GM18507 (cell line): Measurements from ENCODE around the gene RBMS1.
A peak's percentile ranks its signal among the peaks of the same experiment; 100 is the strongest.
"Not testable (repeated sequence)": the region's sequence is repeated elsewhere in the genome, so short reads cannot be mapped to it uniquely, and the experiment has no call there.

ENCODE experiments used
- DNase-seq: peaks from one replicate; pipeline ENCODE4 v3.0.0; 2011; ENCODE audit warnings: low read depth; ENCODE audit not compliant: insufficient read length; ENCODE audit errors: extremely low spot score
- FAIRE-seq: peaks from 2 replicates; lab custom pipeline; 2011; peaks lifted over from hg19 to GRCh38; lab: Jason Lieb, UNC

Gene RBMS1

GRCh38 chr2:160450486-160450885, 43.1 kb downstream of the RBMS1 start:
- DNase-seq (no peak), FAIRE-seq (no peak)

GRCh38 chr2:160448821-160449220, 44.8 kb downstream of the RBMS1 start:
- FAIRE-seq, DNase-seq: not testable (repeated sequence)

DNA sequence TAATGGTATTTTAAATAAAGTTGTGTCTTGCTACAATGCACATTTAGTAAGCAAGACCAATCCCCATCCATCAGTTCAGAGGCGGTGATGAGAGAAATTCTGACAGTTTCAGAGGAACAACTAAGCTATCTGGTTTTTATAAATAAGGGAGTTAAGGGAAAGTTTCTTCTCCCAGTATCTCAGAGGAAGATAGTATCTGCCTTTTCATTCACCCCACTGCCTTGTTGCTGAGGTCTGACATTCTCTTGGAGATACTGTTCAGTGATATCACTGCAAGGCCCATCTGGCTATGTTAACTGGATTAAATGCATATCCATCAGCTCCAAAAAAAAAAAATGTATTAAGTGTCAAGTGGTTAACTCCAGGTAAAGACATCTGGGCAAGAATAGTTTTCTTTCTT, 47.9 kb downstream of the RBMS1 start:
- DNase-seq (no peak), FAIRE-seq (no peak)

DNA sequence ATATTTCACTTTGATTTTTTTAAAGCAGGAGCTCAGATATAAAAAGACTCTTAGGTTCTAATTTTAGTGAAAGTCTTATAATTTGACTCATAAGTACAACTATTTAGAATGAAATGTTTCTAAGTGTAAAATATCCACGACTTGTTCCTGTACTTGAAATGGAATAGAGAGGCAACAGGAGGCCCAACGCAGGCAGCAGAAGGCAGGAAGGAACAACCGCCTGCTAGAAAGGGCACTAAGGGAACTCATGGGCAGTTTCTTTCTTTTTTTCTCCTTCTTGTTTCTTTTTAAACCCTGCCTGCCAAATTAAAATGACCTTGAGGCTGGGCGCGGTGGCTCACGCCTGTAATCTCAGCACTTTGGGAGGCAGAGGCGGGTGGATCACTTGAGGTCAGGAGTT, 51.0 kb downstream of the RBMS1 start:
- no peak for DNase-seq
- no peak for FAIRE-seq

DNA sequence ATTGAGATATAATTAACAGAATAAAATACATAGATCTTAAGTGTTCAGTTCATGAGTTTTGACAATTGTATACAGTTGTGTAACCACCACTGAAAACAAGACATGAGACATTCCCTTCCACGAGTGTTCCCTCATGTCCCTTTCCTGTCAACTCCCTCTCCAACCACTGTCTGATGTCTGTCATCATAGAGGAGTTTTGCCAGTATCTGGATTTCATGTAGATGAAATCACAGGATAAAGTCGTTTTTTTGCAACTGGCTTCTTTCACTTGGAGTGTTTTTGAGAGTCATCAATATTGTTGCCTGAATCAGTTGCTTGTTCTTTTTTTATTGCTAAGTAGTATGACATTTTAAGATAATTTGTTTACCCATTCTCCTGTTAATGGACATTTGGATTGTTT, 52.7 kb downstream of the RBMS1 start:
- FAIRE-seq: no peak
- no peak for DNase-seq

GRCh38 chr2:160439038-160439437, 54.6 kb downstream of the RBMS1 start:
- not testable (repeated sequence) for FAIRE-seq, DNase-seq

DNA sequence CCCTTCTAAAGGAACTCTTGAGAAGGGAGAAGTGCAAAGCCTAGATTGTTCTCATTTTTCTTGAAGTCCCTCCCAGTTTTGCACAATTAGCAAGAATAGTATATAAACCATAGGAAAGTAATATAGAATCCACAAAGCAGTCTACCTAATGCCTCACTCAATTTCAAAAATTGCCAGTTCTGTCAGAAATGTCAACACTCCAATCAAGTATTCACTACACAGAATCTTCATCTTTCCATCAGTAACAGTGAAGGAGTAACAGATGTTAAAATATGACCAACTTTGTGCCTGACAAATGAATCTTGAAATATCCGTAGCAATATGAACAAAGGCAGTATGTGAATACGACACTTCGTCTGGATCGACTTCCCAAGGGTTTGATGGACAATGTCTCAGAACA, 56.3 kb downstream of the RBMS1 start:
- DNase-seq: no peak
- no peak for FAIRE-seq

GRCh38 chr2:160434254-160434948, 59.2 kb downstream of the RBMS1 start:
- FAIRE-seq (no peak), DNase-seq (no peak)

GRCh38 chr2:160433466-160434140, 60.0 kb downstream of the RBMS1 start:
- FAIRE-seq: no peak
- DNase-seq: no peak

DNA sequence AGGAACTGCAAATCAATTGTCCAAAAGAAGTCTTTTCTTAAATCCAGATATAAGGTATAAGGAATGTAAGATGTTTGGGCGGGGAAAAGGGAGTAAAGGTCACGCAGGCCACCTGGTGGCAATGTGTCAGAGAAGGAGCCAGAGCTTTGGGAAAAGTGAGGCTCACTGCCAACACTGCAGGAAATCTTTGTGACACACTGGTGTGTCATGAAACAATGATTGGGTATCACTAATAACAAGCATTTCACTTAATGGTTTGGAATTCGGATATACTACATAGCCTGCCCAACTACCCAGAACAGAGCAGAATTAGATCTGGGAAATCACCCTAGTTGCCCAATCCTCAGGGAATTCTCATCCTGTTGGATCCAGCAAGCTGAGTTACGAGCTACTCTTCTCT, 61.0 kb downstream of the RBMS1 start:
- FAIRE-seq (no peak), DNase-seq (no peak)

DNA sequence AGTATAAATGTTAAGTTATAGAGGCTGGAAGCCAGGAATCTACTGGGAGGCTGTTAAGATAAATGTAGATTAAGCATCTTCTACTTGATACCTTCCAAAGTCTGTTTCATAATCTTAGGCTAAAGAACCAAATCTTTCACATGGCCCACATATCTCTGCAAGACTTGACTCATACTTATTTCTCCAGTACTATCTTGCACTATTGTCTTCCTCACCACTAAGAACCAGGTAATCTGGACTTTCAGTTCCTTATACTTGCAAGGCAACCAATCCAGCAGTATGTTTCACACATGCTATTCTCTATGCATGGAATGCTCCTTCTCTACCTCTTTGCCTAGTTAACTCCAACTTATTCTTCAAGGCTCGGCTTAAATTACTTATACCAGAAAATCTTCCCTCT, 62.2 kb downstream of the RBMS1 start:
- DNase-seq (no peak), FAIRE-seq (no peak)

DNA sequence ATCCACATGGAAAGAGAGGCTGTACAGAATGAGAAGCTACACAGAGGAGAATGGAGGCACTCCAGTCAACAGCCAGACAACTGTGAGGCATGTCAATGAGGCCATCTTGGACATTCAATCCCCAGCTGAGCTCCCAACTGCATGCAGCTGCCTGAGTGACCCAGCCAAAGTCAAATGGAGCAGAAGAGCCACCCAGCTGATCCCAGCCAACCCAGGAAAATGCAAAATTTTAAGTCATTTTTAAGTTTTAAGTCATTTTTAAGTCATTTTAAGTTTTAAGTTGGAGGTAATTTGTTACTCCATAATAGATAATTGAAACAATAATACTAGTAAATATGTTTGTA, 63.6 kb downstream of the RBMS1 start:
- no peak for FAIRE-seq

DNA sequence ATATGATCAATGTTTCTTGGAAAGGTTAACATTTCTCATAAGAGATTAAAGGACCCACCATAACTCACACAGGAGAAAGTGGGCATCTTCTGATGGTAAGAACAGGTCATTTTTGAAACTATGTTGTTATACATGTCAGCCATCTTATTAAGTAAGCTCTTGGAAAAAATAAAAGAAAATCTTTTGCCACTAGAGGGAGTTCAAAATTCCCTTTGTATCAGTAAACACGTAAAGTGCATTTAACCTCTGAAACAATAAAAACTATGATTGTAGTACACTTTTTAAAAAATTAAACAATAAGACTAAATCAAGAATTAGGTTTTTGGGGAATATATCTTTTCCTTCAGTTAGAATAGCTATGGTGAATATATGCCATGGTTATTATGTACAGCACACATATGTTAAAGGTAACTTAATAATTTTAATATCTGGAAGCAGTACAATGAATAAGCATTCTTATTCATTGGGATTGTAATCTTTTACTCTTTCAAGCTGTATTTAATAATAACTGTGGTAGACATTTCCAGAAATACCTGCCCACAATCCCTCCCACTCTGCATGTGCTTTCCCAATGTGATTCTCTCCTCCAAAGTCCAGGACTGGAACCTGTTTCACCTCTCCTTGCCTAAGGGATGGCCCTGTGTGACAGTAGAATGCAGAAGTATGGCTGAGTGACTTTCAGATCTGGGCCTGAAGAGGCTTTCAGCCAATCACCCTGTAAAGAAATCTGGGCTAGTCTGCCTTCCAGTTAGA, 64.2 kb downstream of the RBMS1 start:
- FAIRE-seq (peak; percentile 78), DNase-seq (no peak)

More for the DNA sequence above, 63.6 kb downstream of the RBMS1 start:
- no peak for DNase-seq

DNA sequence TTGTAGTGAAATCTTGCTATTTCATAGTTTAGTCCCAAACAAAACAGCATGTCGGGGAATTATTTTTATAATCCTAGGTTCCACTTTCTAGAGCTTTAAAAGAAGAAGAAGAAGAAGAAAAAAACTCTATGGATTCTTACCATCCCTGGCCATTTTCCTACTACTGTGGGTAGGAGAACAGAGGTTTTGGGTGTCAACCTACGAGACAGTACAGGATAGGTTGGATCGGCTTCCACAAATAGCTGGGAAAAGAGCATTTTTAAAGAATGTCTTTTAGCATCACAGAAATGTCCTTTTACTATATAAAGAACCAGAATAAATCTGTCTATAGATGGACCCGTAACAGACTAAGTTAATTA, 65.2 kb downstream of the RBMS1 start:
- no peak for FAIRE-seq
- no peak for DNase-seq

DNA sequence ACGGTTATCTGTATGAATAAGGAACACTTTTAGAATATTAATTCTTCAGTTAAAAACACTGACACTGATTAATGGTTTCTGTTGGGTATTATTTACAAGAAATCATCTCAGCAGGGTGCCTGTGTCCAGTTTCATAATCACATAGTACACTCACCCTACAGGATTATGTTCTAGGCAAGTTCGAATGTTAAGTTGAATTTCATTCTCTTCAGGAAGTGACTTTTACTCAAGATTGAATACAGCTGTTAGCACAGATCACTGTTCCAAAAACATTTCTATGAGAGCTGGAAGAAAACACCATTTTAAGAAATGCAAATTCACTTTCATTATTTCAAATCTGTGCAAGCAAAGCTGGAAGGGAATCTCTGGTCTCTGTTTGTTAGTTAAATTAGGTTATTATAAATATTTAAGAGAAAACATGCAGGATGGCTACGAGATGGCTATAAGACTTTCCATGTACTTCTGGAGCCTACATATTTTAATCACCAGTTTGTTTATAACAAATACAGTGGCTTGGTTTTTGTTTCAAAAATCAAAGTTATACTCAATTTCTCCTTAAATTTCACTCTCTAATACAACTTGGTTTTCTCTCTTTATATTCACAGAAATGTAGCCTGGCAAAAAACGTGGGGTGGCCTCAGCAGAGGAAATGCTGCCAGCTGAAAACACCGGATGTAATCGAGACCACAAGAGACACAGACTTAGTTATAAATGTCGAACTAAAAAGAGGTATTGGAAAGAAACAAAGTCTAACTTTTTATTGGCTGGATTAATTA, 65.8 kb downstream of the RBMS1 start:
- FAIRE-seq (peak; percentile 51), DNase-seq (no peak)

DNA sequence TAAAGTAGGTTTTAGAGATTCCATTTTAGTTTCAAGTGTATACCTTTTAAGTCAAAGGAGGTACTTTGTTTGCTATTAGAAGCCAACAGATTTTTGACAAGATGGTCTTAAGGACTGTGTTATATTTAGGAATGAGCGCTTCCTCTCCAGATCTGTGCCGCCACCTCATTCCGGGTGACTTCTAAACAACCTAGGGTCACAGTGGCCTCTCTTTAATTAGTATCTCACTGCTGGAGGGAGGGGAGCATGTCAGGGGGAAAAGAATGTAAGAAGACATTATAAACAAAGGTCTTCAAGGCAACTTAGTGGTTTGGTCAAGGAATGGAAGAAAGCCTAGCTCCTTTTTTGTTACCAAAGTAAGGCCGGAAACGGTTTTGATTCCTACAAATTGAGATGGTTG, 67.0 kb downstream of the RBMS1 start:
- FAIRE-seq (no peak), DNase-seq (no peak)

- DNase-seq (no peak), FAIRE-seq (no peak)
These were observed 68.0 kb downstream of the RBMS1 start for GRCh38 chr2:160425434-160426151.

DNA sequence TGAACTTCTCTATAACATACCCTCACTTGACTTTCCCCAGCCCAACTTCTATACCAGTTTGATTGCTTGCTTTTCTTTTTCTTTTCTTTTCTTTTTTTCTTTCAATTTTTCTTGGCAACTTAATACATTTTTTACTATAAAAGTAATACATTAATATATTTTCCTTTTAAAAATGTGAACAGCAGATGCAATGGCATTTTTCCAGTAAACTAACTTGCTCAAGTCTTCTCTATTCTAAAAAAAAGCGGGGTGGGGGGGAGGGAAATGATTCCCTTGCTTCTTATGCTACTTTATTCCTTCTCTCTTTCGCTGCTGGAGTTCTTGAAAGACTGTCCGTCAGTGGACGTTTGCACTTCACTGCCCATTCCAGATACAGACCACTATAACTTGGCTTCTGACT, 70.5 kb downstream of the RBMS1 start:
- no peak for DNase-seq
- FAIRE-seq: no peak

- not testable (repeated sequence) for DNase-seq, FAIRE-seq
These were observed 71.7 kb downstream of the RBMS1 start for GRCh38 chr2:160421646-160422501.
